HEK293T (cell line): ENCODE data around the gene MAPK1.

Source experiments
- CTCF ChIA-PET: fragments of 350-600 bp; formaldehyde crosslinking; extraction: SDS; loops from one replicate; lab custom pipeline; 2021; ENCODE audit warnings: antibody characterized with exemption, inconsistent platforms; lab: Yijun Ruan, JAX
- POLR2A ChIA-PET: fragments of 350-600 bp; formaldehyde crosslinking; extraction: SDS; loops from one replicate; lab custom pipeline; 2020; ENCODE audit warnings: antibody characterized with exemption, inconsistent platforms; lab: Yijun Ruan, JAX
- DNase-seq: peaks from one replicate; pipeline ENCODE4 v3.0.0; 2012; ENCODE audit warnings: mixed read lengths; ENCODE audit errors: extremely low spot score
- ARNT ChIP-seq: fragments of 450-650 bp; IDR thresholded peaks from 2 replicates; pipeline ENCODE4 v1.6.1; 2017; ENCODE audit warnings: mild to moderate bottlenecking
- BHLHE40 ChIP-seq: fragments of 450-650 bp; IDR thresholded peaks from 2 replicates; pipeline ENCODE4 v1.6.1; 2016; ENCODE audit warnings: mild to moderate bottlenecking, moderate library complexity, borderline replicate concordance
- CTBP1 ChIP-seq: fragments of 450-650 bp; IDR thresholded peaks from 2 replicates; pipeline ENCODE4 v1.6.1; 2016; ENCODE audit warnings: borderline replicate concordance
- ELF4 ChIP-seq: fragments of 450-650 bp; IDR thresholded peaks from 2 replicates; pipeline ENCODE4 v1.6.1; 2017; ENCODE audit warnings: antibody characterized with exemption
- FOXA1 ChIP-seq: fragments of 450-650 bp; IDR thresholded peaks from 2 replicates; pipeline ENCODE4 v1.6.1; 2016; ENCODE audit warnings: mild to moderate bottlenecking
- FOXK2 ChIP-seq: fragments of 450-650 bp; IDR thresholded peaks from 2 replicates; pipeline ENCODE4 v1.6.1; 2016; ENCODE audit warnings: mild to moderate bottlenecking
- FOXM1 ChIP-seq: fragments of 450-650 bp; IDR thresholded peaks from 2 replicates; pipeline ENCODE4 v1.6.1; 2017; ENCODE audit warnings: mild to moderate bottlenecking, borderline replicate concordance
- HDGF ChIP-seq: fragments of 450-650 bp; IDR thresholded peaks from 2 replicates; pipeline ENCODE4 v1.6.1; 2017; ENCODE audit warnings: antibody characterized with exemption, borderline replicate concordance
- L3MBTL2 ChIP-seq: fragments of 450-650 bp; conservative IDR thresholded peaks from 2 replicates; pipeline ENCODE4 v1.6.1; 2016; ENCODE audit warnings: mild to moderate bottlenecking
- LEF1 ChIP-seq: fragments of 450-650 bp; IDR thresholded peaks from 2 replicates; pipeline ENCODE4 v1.6.1; 2017; ENCODE audit warnings: mild to moderate bottlenecking, borderline replicate concordance
- NFRKB ChIP-seq: fragments of 450-650 bp; IDR thresholded peaks from 2 replicates; pipeline ENCODE4 v1.6.1; 2016; ENCODE audit warnings: mild to moderate bottlenecking, moderate library complexity
- SP1 ChIP-seq: fragments of 450-650 bp; IDR thresholded peaks from 2 replicates; pipeline ENCODE4 v1.6.1; 2017
- SUZ12 ChIP-seq: fragments of 450-650 bp; IDR thresholded peaks from 2 replicates; pipeline ENCODE4 v1.6.1; 2016; ENCODE audit warnings: mild to moderate bottlenecking
- TARDBP ChIP-seq: fragments of 450-650 bp; IDR thresholded peaks from 2 replicates; pipeline ENCODE4 v1.6.1; 2016
- ZNF384 ChIP-seq: fragments of 450-650 bp; IDR thresholded peaks from 2 replicates; pipeline ENCODE4 v1.6.1; 2016
- TF ChIP-seq, protein P1 (sequence below): fragments of 450-650 bp; IDR thresholded peaks from 2 replicates; pipeline ENCODE4 v1.6.1; 2016

The MAPK1 gene

DNA sequence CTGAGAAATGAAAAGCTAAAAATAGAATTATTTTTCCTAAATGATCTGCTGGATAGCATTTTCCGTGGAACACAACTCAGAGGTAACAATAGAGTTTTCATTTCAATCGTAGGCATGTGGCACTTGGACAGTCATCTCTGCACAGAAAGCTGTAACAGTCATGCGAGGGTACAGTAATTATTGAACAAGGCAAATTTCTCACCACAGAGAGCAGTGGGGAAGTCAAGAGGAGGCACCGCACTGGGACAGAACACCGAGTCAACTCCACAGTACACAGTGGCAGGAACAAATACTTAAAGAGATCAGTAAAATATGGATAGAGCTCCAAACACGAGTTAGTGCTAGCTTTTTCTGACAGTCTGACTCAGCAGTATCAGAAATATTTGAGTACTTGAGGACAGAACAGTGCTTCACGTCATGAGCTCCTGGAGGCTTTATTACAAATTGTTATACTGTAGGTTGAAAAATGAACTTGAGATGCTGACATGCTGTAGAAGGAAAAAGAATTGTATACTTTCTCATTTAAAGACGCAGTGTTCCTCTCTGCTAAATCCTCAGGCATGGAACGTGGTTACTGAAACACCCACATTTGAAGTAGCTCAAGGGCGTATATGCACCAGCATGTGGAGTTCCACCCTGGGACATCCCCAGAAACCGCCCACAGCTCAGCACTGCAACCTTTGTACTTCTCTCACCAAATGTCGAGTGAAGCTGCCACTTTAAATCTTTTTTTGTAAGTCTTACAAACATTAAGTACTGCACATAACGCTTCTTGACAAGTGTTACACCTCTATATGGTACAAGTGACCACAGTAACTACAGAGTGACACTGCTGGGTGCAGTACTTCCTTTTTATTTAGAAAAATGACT is 104.5 kb downstream of the MAPK1 start:
- POLR2A ChIA-PET, result no interaction called here
- CTCF ChIA-PET, result interaction anchor here (1.5 kb wide), 1 partner anchor 12 kb away, joined by 3 read pairs; no protein-coding TSS in a partner anchor

DNA sequence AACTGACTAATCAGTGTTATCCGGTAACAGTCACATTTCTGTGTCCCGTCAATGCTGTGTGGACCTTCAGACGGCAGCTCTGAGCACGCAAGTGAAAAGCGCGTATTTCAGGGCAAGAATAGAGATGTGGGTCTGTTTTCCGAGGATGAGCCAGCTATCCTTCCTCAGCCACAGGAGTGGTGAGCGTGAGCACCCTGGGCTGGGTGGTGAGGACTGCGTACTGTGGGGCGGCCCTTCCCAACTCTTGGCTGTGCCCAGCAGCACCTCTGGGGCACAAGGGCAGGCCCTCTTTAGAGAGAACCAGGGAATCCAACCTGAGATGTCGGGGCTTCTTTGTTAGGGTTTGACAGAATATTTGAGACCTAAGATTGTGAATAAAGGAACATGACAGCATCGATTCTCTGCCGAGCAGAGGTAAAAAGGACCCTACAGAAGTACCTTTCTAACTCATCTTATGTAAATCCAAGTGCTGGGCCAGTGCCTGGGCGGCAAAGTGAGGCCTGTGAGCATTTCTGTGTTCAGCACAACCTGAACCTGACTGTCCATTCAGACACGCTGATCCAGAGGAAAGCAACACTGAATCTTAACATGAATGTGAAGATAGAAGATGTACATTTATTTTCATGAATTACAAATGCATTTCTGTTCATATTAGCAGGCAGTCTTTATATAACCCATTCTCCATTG is 105.3 kb downstream of the MAPK1 start:
- CTCF ChIA-PET, result interaction anchor here (0.6 to 1.5 kb wide), 2 partner anchors 13 to 409 kb away, joined by 3 read pairs; no protein-coding TSS in a partner anchor
- POLR2A ChIA-PET, result no interaction called here
- no peak for DNase-seq
- TF ChIP-seq FOXA1 (no peak), FOXK2 (no peak), NFRKB (no peak), ZNF384 (no peak), ARNT (no peak), L3MBTL2 (no peak), ELF4 (no peak), HDGF (no peak), FOXM1 (no peak), CTBP1 (no peak)

More for the DNA sequence above, 104.5 kb downstream of the MAPK1 start:
- TF ChIP-seq FOXK2 (no peak), SUZ12 (no peak), SP1 (no peak), CTBP1 (no peak), TARDBP (no peak), ARNT (no peak), BHLHE40 (no peak), FOXM1 (no peak), ZNF384 (no peak), LEF1 (no peak), ELF4 (no peak), HDGF (no peak), NFRKB (no peak), FOXA1 (no peak), L3MBTL2 (no peak)
- no peak for DNase-seq

DNA sequence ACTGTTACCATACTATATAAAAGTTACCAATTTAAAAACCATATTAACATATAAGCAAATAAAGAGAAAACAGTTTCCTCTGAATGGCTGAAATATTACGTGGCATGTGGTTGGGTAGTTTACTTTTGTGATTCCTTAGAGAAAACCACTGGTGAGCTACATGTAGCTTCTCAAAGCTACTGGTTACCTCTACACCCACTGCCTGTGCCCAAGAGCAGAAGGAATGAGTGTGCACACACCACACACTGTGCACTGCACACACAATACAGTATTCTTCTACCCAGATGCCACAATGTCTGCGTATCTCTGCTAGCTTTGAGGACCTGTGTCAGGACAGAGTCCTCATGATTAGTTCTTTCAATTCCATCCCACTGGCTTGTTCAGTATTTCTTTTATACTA is 106.4 kb downstream of the MAPK1 start:
- ChIA-PET POLR2A (no interaction called here), CTCF (no interaction called here)
- TF ChIP-seq L3MBTL2, result no peak
- TF ChIP-seq FOXM1, result no peak
- no peak for DNase-seq

DNA sequence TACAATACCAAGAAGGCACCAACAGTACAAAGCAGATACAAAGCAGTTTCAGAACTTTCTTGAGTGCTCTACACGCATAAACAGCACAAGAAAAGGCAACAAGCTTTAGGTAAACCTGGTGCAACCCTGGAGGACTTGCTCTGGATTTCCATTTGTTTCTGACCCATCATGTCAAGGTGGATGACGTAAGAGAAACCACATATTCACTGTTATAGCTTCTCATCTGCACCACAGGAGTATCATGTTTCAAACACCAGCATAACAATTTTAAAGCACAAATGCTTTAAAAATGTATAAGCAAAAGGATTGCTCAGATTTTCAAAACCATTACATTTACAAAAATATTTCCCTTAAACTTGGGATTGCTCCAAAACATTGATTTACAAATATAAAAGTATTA is 106.8 kb downstream of the MAPK1 start:
- DNase-seq, result no peak
- CTCF ChIA-PET, result no interaction called here
- no peak for TF ChIP-seq CTBP1
- TF ChIP-seq L3MBTL2, result no peak
- TF ChIP-seq FOXM1, result no peak
- TF ChIP-seq ZNF384, result no peak
- no peak for TF ChIP-seq ELF4
- no peak for TF ChIP-seq HDGF
- no peak for TF ChIP-seq ARNT
- no peak for TF ChIP-seq FOXK2
- TF ChIP-seq, protein P1, sequence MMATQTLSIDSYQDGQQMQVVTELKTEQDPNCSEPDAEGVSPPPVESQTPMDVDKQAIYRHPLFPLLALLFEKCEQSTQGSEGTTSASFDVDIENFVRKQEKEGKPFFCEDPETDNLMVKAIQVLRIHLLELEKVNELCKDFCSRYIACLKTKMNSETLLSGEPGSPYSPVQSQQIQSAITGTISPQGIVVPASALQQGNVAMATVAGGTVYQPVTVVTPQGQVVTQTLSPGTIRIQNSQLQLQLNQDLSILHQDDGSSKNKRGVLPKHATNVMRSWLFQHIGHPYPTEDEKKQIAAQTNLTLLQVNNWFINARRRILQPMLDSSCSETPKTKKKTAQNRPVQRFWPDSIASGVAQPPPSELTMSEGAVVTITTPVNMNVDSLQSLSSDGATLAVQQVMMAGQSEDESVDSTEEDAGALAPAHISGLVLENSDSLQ, result no peak
- no peak for TF ChIP-seq FOXA1
- no peak for TF ChIP-seq LEF1
- POLR2A ChIA-PET, result no interaction called here

DNA sequence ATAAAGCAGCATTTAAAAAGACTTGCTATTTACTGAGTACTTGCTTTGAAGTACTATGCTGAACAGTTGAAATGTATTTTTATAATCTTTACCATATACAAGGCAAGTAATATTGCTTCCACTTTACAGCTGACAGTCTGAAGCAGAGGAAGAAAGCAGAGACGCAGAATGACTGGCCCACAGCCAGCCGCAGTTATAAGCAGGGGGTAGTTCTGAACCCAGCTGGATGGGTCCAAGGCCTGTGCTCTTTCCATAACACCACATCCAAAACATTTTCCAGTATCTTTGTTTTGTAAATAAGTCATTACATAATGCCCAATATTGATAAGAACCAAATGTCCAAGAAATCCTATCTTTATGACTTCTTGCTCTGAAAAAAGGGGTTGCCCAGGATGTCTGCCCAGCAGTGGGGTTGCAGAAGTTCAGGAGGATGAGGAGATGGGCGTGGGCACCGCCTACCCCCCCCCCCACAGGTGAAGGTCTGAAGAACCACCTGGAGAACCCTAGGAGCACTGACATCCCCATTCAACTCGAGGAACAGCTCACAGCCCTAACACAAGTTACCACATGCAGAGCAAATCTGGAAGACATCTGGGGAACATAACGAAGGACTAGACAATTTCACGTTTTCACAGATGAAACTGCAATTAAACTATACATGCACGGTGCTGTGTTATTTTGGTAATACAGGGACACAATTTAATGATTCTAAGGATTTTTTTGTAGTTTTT is 107.6 kb downstream of the MAPK1 start:
- TF ChIP-seq L3MBTL2 (no peak), FOXA1 (no peak), LEF1 (no peak), FOXM1 (no peak), CTBP1 (no peak), SUZ12 (no peak), ELF4 (no peak), BHLHE40 (no peak), FOXK2 (no peak), NFRKB (no peak), ARNT (no peak)
- TF ChIP-seq, protein P1, result no peak
- DNase-seq, result no peak
- ChIA-PET CTCF (no interaction called here), POLR2A (no interaction called here)

DNA sequence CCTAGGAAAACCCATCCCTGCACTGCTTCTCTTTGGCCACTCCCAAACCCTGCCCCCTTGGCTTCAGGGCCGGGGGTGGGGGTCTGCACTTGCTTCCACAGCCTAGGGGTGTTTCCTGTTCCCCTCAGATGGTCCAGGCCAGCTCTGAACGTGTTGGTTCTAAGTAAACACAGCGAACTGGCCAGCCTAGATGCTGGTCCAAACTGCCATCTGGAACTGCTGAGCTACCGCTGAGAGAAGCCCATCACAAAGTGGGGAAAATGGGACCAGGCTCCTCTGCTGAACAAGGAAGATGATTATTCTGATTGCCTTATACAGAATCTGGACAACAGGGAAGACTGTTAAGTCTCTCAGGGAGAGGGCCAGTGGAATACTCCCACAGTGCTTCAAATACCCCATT is 108.4 kb downstream of the MAPK1 start:
- no peak for DNase-seq
- CTCF ChIA-PET, result no interaction called here
- no peak for TF ChIP-seq TARDBP
- TF ChIP-seq BHLHE40, result no peak
- TF ChIP-seq HDGF, result no peak
- no peak for TF ChIP-seq SUZ12
- POLR2A ChIA-PET, result no interaction called here
